NCI-H2227 treated with DMSO at 0.1 percent for 48 hours (cell line): ENCODE results near the gene PEX10.

Experiments used
- DNase-seq: peaks from one replicate; lab custom pipeline; 2025; lab: John Stamatoyannopoulos, UW

The PEX10 gene

DNA sequence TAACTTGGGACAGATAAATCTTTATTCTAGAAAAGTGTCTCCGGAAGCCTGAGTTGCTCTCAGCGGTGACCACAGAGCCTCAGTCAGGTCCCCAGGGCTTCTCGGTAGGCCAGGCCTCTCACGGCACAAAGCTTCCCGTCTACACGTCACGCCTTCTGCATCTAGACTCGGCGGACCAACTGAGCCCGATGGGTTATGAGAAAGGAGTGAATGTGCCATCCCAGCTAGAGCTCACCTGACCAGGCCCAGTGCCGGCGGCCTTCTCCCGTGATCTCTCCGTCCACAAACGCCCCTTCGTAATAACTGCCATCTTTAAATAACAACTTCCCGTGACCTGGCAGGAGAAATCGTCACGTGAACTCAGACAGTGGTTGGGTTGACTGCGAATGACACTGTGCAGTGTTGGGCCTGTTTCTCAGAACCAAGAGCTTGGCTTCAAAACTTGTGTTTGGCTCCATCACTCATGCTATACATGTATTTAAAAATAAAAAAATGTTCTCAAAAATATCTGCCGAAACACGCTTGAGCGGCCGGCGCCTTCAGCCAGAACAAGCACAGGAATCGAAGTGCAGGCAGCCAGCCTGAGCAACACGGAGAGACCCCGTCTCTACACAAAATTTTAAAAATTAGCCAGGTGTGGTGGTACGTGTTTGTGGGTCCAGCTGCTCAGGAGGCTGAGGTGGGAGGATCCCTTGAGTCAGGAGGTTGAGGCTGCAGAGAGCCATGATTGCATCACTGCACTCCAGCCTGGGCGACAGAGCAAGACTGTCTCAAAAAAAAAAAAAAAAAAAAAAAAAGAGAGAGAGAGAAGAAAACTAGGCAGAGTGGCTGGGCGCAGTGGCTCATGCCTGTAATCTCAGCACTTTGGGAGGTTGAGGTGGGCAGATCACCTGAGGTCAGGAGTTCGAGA is 24.1 kb downstream of the PEX10 start:
- DNase-seq = no peak

DNA sequence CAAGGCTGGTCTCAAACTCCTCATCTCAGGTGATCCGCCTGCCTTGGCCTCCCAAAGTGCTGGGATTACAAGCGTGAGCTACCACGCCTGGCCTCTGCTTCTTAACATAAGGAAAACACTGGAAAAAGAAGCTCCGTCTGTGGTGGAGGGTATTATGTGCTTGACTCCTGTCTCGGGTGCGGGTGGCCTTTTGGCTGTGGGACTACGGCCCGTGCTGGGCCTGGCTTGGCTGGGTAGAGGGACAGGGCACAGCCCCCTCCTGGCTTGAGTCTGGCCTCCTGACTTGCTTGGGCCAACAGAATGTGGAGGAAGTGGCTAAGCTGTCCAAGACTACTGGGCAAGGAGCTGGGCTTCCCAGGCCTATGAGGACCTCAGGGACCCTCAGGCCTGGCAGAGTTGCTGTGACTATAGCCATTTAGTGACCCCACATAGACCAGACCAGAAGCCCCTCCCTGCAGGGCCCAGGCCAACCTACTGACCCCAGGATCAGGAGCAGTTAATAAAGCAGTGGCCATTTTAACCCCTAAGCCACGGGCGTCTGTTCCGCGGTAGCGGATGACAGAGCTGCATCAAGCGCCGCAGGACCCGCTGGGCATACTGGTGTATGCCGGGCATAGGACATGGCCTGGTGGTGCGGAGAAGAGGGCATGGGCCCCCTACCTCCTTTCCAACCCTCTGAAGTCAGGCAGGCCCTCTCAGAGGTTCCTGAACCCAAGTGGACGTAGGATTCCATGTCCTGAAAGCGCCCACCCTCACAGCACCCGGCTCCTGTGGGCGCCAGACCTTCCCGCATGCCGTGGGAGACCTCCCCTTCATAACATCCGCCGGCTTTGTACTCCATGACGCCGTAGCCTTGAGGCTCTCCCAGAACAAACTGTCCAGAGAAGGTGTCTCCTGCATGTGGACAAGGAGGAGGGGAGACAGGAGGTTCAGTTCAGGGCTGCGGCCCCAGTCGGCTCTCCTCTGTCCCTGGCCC is 25.4 kb downstream of the PEX10 start:
- DNase-seq = no peak

DNA sequence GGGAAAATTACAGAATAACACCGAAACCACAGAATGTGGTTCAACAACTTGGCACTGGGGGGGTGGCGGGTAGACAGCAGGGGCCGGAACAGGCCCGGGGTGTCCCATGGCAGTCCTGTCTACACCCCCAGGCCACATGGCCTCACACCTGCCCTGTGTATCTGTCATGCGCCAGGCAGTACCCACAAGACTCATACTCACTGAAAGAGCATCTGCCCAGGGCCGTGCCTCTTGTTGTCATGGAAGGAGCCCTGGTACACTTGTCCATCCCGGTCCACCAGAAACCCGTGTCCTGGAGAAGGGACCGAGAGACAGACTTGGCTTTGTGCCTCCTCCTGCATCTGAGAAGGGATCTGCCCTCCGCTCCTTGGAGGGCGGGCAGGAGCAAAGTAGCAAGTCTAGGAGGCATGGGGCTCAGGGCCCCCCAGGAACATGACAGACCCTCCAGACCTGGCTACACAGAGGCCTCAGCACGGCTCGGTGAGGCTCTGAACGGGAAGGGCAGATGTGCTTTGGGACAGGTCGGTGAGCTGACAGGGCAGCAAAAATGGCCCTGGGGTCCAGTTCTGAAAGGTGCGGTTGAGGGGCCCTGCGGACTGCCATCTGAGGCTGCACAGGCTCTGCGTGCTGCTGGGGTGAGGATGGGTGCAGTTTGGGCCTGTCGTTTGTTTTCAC is 26.6 kb downstream of the PEX10 start:
- no peak for DNase-seq

DNA sequence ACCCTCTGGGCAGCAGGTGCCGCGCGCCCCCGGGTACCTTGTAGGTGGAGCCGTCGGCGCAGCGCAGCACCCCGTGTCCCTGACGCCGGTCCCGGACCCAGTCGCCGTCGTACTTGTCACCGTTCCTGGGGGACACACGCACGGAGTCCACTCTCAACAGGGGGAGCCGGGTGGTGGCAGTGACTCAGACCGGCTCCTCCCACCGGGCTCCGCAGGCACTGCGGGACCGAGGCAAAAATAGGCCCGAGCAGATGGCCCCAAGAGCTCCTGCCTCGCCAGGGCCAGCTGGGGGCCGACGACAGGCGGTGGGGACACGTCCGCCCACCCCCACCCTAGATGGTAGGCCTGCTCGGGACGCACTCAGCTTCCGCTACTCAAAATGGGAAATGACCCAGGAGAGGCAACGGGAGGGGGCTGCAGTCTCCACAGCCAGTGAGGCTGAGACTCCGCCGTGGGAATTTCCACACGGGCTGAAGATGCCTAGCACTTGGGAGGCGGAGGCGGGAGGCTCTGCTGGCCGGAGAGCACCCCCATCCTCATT is 27.4 kb downstream of the PEX10 start:
- DNase-seq = no peak

DNA sequence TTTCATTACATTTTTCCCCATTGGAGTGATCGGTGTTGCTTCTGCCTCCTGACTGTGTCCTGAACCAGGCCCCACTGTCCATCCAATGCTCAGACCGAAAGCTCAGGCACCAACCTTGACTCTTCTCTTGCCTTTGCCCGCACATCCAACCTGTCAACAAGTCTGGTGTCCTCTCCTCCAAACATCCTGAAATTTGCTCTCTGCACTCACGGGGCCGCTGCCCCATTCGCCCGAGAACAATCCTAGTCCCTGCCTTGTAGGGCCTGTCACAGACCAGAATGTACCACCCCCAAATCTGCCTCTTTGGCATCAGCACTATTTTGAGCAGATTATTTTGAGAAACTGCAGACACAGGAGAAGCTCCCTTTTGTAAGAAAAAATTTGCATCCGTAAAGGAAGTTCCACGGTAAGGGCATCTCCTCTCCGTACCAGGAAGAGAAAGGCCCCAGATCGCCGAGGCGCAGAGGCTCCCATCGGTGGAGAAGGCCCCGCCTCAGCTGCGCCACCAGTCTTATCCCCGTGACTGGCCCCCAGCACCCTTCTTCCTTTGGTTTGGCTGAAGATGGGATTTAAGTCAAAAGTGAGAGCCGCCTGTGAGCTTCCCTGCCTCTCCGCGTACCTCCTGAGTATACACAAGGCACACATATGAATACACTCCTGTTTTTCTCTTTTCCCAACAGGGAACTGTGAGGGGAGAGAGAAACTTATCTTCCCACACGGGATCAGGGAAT is 28.1 kb downstream of the PEX10 start:
- DNase-seq = no peak

DNA sequence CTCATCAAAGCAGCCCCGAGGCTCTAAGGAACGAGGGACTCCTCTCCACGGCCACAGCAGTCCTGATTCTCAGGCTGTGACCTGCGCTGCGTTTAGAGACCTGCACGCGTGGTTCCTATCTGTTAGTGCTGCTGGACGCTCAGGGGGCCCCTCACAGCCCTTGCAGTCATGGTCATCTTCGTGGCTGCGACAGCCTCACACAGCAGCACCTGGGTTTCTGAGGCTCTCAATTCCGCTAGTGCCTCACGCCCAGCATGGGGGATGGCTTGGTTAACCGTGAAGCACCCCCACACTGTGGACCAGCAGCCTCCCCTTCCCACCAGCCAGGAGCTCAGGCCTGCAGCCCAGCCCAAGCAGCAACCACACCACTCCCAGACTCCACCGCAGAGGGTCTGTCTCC is 28.8 kb downstream of the PEX10 start:
- no peak for DNase-seq

GRCh38 chr1:2382621-2383361 is 29.6 kb downstream of the PEX10 start:
- DNase-seq = no peak

- DNase-seq = no peak
These were observed 30.4 kb downstream of the PEX10 start for GRCh38 chr1:2381741-2382620.

GRCh38 chr1:2380816-2381591 is 31.4 kb downstream of the PEX10 start:
- no peak for DNase-seq

GRCh38 chr1:2379733-2380404 is 32.5 kb downstream of the PEX10 start:
- DNase-seq = no peak

DNA sequence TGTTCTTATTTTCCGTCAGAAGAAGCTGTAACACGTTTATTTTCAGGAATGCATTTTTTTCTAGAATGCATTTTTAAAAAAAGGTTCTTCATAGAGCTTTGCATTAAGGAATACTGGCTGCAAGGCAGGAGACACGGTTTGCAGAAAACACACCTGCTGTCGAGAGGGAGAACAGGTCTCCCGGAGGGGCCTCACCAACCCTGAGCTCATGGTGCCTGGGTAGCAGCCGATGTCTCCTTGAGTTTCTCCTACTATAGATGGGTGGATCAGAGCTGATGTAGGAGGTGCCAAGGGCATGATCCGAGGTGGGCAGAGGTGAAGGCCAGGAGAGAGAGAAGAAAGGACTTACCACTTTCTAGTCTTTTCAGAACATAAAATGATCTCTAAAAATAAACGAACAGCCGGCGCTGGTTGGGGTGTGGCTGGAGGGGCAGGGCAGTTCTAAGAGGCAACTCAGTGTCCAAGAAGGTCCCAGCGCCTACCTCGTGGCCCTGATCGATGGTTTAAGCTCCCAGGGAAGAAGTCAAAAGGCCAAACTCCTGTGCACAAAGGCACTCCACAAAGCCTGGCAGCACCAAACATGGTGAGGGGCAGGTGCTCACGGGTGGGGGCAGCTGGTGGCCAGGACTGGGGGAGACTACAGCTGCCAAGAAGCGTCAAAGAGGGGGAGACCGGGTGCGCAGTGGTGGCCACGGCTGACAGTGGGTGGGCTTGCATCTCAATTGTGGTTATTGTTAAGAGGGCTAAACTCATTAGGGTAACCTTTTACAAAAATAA is 33.2 kb downstream of the PEX10 start:
- no peak for DNase-seq

DNA sequence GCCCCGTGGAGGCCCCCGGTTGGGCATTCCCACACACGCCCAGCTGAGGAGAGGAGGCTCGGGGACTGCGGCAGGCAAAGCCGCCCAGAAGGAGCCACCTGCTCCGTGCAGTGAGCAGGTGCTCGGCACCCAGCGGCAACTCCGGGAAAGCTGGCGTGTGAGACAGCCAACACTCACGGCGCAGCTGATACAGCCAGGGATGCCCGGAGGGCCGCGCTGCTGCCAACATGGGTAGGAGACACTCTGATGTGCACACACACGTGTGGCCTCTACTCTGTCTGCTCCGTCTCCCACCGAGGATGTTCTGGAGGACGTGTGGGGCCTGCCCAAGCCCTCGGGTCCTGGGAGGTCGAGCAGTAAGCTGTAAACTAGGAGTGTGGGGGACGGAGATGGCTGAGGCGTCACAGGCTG is 33.9 kb downstream of the PEX10 start:
- DNase-seq = no peak

DNA sequence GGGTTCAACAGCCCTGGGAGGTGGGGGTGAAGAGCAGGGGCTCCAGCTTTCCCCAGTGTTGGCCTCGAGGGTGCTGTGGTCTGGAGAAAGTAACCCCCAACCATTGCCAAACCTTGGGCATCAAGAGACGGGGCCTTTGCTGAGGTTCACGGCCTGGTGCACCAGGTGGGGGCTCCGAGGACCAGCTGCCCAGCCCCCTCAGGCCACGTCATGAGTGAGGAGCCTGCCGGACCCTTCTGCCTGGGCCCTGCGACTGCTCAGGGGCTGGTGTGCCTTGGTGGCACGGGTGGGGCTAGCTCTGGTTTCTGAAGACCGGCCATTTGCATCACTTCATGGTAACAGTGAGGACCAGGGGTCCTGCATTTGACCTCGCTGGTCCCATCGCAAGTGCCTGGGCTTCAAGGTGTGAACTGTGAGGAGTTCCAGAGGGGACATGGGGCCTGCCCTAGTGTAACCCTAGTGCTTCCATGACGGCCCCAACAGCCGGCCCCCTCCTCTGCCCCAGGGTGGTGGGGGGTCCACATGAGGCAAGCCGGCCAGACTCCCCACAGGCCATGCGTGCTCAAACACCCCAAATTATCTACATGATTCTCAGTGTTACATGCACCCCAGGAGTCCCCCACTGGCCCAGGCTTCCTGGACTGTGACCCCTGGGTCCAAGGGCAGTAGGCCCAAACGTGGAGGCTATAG is 34.5 kb downstream of the PEX10 start:
- DNase-seq = no peak

DNA sequence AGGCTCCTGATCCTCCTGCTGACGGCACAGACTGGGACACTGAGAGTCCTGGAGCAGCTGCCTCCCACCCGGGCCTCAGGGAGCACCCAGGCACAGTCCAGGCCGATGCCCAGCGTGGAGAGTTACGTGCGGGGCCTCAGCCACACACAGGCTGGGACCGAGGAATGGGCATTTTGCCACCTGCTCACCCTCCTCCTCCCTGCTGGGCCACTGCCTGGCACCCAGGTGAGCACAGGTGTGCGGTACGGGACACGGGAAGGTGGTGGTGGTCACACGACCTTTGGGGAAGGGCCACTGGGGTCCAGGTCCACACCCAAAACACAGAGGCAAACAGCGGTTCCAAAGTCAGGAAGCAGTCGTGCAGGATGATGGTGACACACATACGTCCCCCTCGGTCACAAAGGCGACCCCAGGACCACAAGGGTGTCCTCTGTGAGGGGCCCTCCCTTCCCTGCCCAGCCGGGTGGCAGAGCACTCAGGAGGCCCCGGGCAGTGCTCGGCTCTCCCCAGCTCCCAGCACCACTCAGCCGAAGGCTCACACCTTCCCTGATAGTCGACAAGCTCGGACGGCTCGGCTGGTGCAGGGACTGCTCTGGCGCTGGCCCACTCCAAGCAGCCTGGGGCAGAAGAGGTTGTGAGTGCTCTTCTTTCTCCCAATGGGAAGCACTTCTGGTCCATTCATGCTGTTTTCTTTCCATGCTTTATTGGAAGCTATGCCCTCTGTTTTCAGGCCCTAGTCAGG is 35.3 kb downstream of the PEX10 start:
- DNase-seq = no peak

DNA sequence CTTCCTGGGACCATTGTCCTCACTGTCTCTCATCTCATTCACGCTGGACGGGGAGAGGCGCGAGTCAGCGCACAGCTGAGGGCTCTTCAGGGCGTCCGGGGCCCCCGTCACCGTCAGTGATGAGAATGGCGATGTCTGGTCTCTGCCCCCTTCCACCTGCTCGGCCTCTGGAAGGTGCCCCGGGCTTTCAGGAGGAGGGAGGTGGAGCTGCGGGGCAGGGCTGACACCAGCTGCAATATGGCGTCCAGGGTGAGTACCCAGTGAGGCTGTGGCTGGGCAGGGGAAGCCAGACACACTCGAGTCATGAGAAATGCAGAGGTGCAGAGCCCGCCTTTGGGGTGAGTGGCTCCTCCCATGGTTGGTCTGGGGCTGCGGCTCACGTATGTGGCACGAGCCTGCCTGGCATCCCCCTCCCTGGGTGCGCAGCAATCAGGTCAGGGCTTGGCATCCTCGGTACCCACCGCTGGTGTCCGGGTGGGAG is 36.1 kb downstream of the PEX10 start:
- DNase-seq = no peak

DNA sequence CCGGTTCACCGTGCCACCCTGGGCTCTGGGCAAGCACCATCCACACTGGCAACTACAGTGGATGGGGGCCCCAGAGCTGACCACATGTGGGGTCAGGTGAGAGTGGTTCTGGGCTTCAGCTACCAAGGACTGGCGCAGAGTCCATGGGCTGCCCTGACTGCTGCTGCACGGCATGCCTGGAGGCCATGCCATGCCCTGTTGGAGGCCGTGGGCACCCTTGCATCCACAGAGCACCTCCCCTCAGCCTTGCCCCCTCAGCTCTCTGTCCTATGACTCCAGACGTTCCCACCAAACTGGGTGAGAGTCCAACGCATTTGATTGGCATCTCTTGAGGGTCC is 36.5 kb downstream of the PEX10 start:
- no peak for DNase-seq
